H1 (cell line): ENCODE data around the gene DTWD1.

Experiments used
- HDAC6 ChIP-seq: IDR thresholded peaks from one replicate; pipeline ENCODE4 v1.7.1; 2012; ENCODE audit warnings: low read depth, mild to moderate bottlenecking, inconsistent platforms, low read length, moderate library complexity
- PHF8 ChIP-seq: fragments of 200-600 bp; sonication (generic); conservative IDR thresholded peaks from 2 replicates; pipeline ENCODE4 v1.7.1; 2012; ENCODE audit warnings: low read depth, mild to moderate bottlenecking, inconsistent platforms, low read length, moderate library complexity
- RAD21 ChIP-seq, 2 experiments: IDR thresholded peaks in 1 of 2; conservative IDR thresholded peaks in 1 of 2; 2 replicates each; pipeline ENCODE4 v1.6.1; 2011; ENCODE audit warnings: low read depth in 2 of 2, low read length in 2 of 2, improper control_type of control experiment in 1 of 2, inconsistent platforms in 1 of 2, mild to moderate bottlenecking in 1 of 2, moderate library complexity in 1 of 2
- SIN3A ChIP-seq, 2 experiments: IDR thresholded peaks in 1 of 2; conservative IDR thresholded peaks in 1 of 2; 2 replicates each; pipeline ENCODE4 v1.6.1; 2011 to 2012; ENCODE audit warnings: low read length in 2 of 2, improper control_type of control experiment in 1 of 2, low read depth in 1 of 2, mild to moderate bottlenecking in 1 of 2
- USF2 ChIP-seq: IDR thresholded peaks from 2 replicates; pipeline ENCODE4 v1.6.1; 2011; ENCODE audit warnings: low read length, improper control_type of control experiment
- YY1 ChIP-seq: IDR thresholded peaks from 2 replicates; pipeline ENCODE4 v1.6.1; 2011; ENCODE audit warnings: low read depth, mild to moderate bottlenecking, low read length
- TF ChIP-seq, protein P1 (sequence below), 3 experiments: IDR thresholded peaks; 1 replicate in 2 of 3; 2 replicates in 1 of 3; pipeline versions ENCODE4 v1.5.1 to v1.6.1; 2011; ENCODE audit warnings: low read length in 3 of 3, mild to moderate bottlenecking in 3 of 3, inconsistent platforms in 2 of 3, low read depth in 1 of 3, moderate library complexity in 1 of 3; ENCODE audit not compliant: insufficient read depth in 1 of 3; ENCODE audit errors: control extremely low read depth in 1 of 3

DNA sequence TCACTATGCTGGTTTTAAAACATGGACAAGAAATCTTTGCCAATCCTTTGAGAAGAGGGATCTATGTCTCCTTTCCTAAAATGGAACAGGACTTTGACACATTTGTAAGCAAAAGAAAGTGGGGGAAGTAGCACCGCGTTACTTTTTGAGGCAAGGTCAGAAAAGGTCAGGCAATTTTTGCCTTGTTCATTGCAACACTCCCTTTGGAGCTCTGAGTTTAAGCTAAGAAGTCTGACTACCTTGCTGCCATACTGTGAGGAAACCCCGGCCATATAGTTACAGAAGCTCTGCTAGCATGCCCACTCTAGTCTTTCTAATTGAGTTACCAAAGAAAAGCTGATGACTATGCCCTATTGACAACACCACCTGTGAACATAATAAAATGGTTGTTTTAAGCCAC lies 1.6 kb upstream of the DTWD1 start:
- TF ChIP-seq RAD21 (IDR thresholded peaks at IDR 0.05 in 1 of 2, conservative IDR thresholded peaks at IDR 0.05 in 1 of 2; ENCODE audit: low read depth in 2 of 2, low read length in 2 of 2) = no peak
- TF ChIP-seq PHF8 = no peak
- no peak for TF ChIP-seq HDAC6
- TF ChIP-seq, protein P1, sequence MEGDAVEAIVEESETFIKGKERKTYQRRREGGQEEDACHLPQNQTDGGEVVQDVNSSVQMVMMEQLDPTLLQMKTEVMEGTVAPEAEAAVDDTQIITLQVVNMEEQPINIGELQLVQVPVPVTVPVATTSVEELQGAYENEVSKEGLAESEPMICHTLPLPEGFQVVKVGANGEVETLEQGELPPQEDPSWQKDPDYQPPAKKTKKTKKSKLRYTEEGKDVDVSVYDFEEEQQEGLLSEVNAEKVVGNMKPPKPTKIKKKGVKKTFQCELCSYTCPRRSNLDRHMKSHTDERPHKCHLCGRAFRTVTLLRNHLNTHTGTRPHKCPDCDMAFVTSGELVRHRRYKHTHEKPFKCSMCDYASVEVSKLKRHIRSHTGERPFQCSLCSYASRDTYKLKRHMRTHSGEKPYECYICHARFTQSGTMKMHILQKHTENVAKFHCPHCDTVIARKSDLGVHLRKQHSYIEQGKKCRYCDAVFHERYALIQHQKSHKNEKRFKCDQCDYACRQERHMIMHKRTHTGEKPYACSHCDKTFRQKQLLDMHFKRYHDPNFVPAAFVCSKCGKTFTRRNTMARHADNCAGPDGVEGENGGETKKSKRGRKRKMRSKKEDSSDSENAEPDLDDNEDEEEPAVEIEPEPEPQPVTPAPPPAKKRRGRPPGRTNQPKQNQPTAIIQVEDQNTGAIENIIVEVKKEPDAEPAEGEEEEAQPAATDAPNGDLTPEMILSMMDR (IDR thresholded peaks at IDR 0.05; ENCODE audit: control extremely low read depth in 1 of 3, insufficient read depth in 1 of 3, low read depth in 1 of 3, low read length in 3 of 3) = no peak
- TF ChIP-seq USF2 = no peak
- no peak for TF ChIP-seq SIN3A (conservative IDR thresholded peaks at IDR 0.05 in 1 of 2, IDR thresholded peaks at IDR 0.05 in 1 of 2; ENCODE audit: low read depth in 1 of 2, low read length in 2 of 2)
- no peak for TF ChIP-seq YY1
